HCT116 (cell line): ENCODE data around the gene VAV2. TPM values are rescaled to one million over a fixed set of nuclear protein-coding genes. Genes with fewer than 3 reads are reported as not detected.

Experiments used
- ATAC-seq: fragments of 200-7000 bp; cut with Tn5 transposase; 2 replicates; pipeline ENCODE4 v1.9.1; 2020; ENCODE audit warnings: mild to moderate bottlenecking, moderate library complexity
- BruUV-seq: library from RNA; stranded (reverse); fragments of 400-500 nt; replicated peaks from 2 replicates; lab custom pipeline; 2021; lab: Mats Ljungman, UMichigan
- CTCF ChIA-PET: fragments of 300-600 bp; sonication (Branson Sonifier 250); formaldehyde crosslinking; loops from one replicate; lab custom pipeline; 2021; ENCODE audit warnings: antibody characterized with exemption; lab: Charles Lee
- POLR2A ChIA-PET: fragments of 300-600, 350-600 bp; sonication (Branson Sonifier 250); formaldehyde crosslinking; loops from one replicate; lab custom pipeline; 2021; ENCODE audit warnings: antibody characterized with exemption; lab: Charles Lee
- RAD21 ChIA-PET, 2 experiments: fragments of 300-600 bp; sonication (Branson Sonifier 250); formaldehyde crosslinking; loops; one replicate each; lab custom pipeline; 2023; ENCODE audit warnings: low total read pairs in 2 of 2; ENCODE audit not compliant: uncharacterized antibody in 2 of 2, unreplicated experiment in 2 of 2, low non-redundant PET in 1 of 2; lab: Charles Lee
- DNase-seq: peaks from one replicate; pipeline ENCODE4 v3.0.0-alpha.2; 2010; ENCODE audit warnings: low read depth, low spot score
- H2AFZ ChIP-seq: fragments of 200-600 bp; shearing (Covaris generic), sonication (generic); 2 replicates; pipeline ENCODE4 v1.6.1; 2017; ENCODE audit warnings: low read depth, mixed run types, mixed read lengths, antibody characterized with exemption, low read length; ENCODE audit not compliant: poor library complexity, severe bottlenecking
- H3K27ac ChIP-seq: 2 replicates; pipeline ENCODE4 v1.5.1; 2012; ENCODE audit warnings: low read depth, low read length
- H3K27me3 ChIP-seq: fragments of 200-600 bp; sonication (generic); 2 replicates; pipeline ENCODE4 v1.6.1; 2016; ENCODE audit warnings: mixed run types, low read length, mixed read lengths; ENCODE audit not compliant: insufficient read depth
- H3K36me3 ChIP-seq, 2 experiments: fragments of 200-500 bp in 1 of 2; fragments of 200-600 bp in 1 of 2; sonication (Bioruptor generic) in 1 of 2; sonication (generic) in 1 of 2; 2 replicates each; pipeline versions ENCODE4 v1.5.1 to v1.6.1; 2014 to 2016; ENCODE audit warnings: low read length in 2 of 2, inconsistent platforms in 1 of 2, mixed read lengths in 1 of 2, mixed run types in 1 of 2; ENCODE audit not compliant: insufficient read depth in 2 of 2, control insufficient read depth in 1 of 2
- H3K4me1 ChIP-seq, 2 experiments: fragments of 200-600 bp in 1 of 2; sonication (generic) in 1 of 2; 2 replicates each; pipeline versions ENCODE4 v1.5.1 to v1.6.1; 2012 to 2017; ENCODE audit warnings: low read length in 2 of 2, inconsistent platforms in 1 of 2, mild to moderate bottlenecking in 1 of 2, mixed read lengths in 1 of 2, mixed run types in 1 of 2, moderate library complexity in 1 of 2; ENCODE audit not compliant: insufficient read depth in 2 of 2, control insufficient read depth in 1 of 2
- H3K4me2 ChIP-seq: fragments of 200-600 bp; sonication (generic); 2 replicates; pipeline ENCODE4 v1.6.1; 2017; ENCODE audit warnings: mixed run types, low read length, mixed read lengths
- H3K4me3 ChIP-seq, 2 experiments: fragments of 200-600 bp in 1 of 2; sonication (generic) in 1 of 2; replicated peaks in 1 of 2; 2 replicates each; pipeline ENCODE4 v1.5.1; 2011 to 2016; ENCODE audit warnings: low read length in 2 of 2, control low read depth in 1 of 2, low read depth in 1 of 2, mild to moderate bottlenecking in 1 of 2, mixed read lengths in 1 of 2, mixed run types in 1 of 2
- H3K79me2 ChIP-seq: fragments of 200-600 bp; sonication (generic); 2 replicates; pipeline ENCODE4 v1.6.1; 2017; ENCODE audit warnings: mild to moderate bottlenecking, mixed run types, low read length, moderate library complexity, mixed read lengths; ENCODE audit not compliant: insufficient read depth
- H3K9ac ChIP-seq: fragments of 200-600 bp; sonication (generic); 2 replicates; pipeline ENCODE4 v1.6.1; 2016; ENCODE audit warnings: low read length, mixed read lengths
- H3K9me2 ChIP-seq: fragments of 200-600 bp; sonication (generic), shearing (Covaris generic); 2 replicates; pipeline ENCODE4 v1.6.1; 2017; ENCODE audit warnings: mixed run types, mild to moderate bottlenecking, moderate library complexity; ENCODE audit not compliant: insufficient read depth
- H3K9me3 ChIP-seq, 2 experiments: fragments of 200-500 bp in 1 of 2; fragments of 200-600 bp in 1 of 2; sonication (Bioruptor generic) in 1 of 2; sonication (generic) in 1 of 2; 2 replicates each; pipeline ENCODE4 v1.6.1; 2014 to 2017; ENCODE audit warnings: low read length in 2 of 2, mixed read lengths in 2 of 2, inconsistent platforms in 1 of 2, low read depth in 1 of 2, mild to moderate bottlenecking in 1 of 2, mixed run types in 1 of 2, moderate library complexity in 1 of 2; ENCODE audit not compliant: control insufficient read depth in 1 of 2, insufficient read depth in 1 of 2
- H4K20me1 ChIP-seq: fragments of 200-600 bp; sonication (generic), shearing (Covaris generic); 2 replicates; pipeline ENCODE4 v1.6.1; 2017; ENCODE audit warnings: mixed run types, mild to moderate bottlenecking, moderate library complexity; ENCODE audit not compliant: insufficient read depth
- CBX3 ChIP-seq: IDR thresholded peaks from 2 replicates; pipeline ENCODE4 v1.6.1; 2012; ENCODE audit warnings: low read depth
- CEBPB ChIP-seq: IDR thresholded peaks from 2 replicates; pipeline ENCODE4 v1.6.1; 2012; ENCODE audit warnings: low read depth
- EZH2 ChIP-seq: fragments of 200-600 bp; sonication (generic); IDR thresholded peaks from 2 replicates; pipeline ENCODE4 v1.6.1; 2017; ENCODE audit warnings: antibody characterized with exemption, mixed run types
- FOSL1 ChIP-seq: IDR thresholded peaks from 2 replicates; pipeline ENCODE4 v1.6.1; 2012; ENCODE audit warnings: low read depth
- JUND ChIP-seq: IDR thresholded peaks from 2 replicates; pipeline ENCODE4 v1.6.1; 2012
- POLR2A ChIP-seq: IDR thresholded peaks from 2 replicates; pipeline ENCODE4 v1.7.0; 2011; ENCODE audit warnings: borderline replicate concordance; ENCODE audit not compliant: insufficient read depth, insufficient read length; ENCODE audit errors: extremely low read depth
- RAD21 ChIP-seq: IDR thresholded peaks from 2 replicates; pipeline ENCODE4 v1.6.1; 2012; ENCODE audit warnings: low read depth, mild to moderate bottlenecking
- SP1 ChIP-seq: IDR thresholded peaks from 2 replicates; pipeline ENCODE4 v1.6.1; 2012; ENCODE audit warnings: low read depth
- SRF ChIP-seq: IDR thresholded peaks from 2 replicates; pipeline ENCODE4 v1.6.1; 2012; ENCODE audit warnings: low read depth
- TCF7L2 ChIP-seq: IDR thresholded peaks from 2 replicates; pipeline ENCODE4 v1.7.0; 2011; ENCODE audit warnings: borderline replicate concordance, inconsistent platforms; ENCODE audit not compliant: insufficient read depth, insufficient read length; ENCODE audit errors: extremely low read depth
- ZFX ChIP-seq: fragments of 450-650 bp; IDR thresholded peaks from 2 replicates; pipeline ENCODE4 v1.6.1; 2017
- ZNF274 ChIP-seq: fragments of 200-500 bp; sonication (Bioruptor generic); IDR thresholded peaks from 2 replicates; pipeline ENCODE4 v1.6.1; 2014; ENCODE audit warnings: mild to moderate bottlenecking, low read depth, low read length, inconsistent platforms
- intact Hi-C: fragments of 100-400 bp; cut with micrococcal nuclease; formaldehyde crosslinking; loops from 2 replicates; pipeline ENCODE4 v1.10.0; 2022
- total RNA-seq: library from RNA; stranded (reverse); gene quantifications from one replicate; pipeline ENCODE4 v1.2.1, GENCODE V29; 2021; ENCODE audit not compliant: unreplicated experiment
- TF ChIP-seq, protein P1 (sequence below): IDR thresholded peaks from 2 replicates; pipeline ENCODE4 v1.6.1; 2012
- TF ChIP-seq, protein P2 (sequence below): IDR thresholded peaks from 2 replicates; pipeline ENCODE4 v1.6.1; 2012; ENCODE audit warnings: low read depth
- TF ChIP-seq, protein P3 (sequence below): IDR thresholded peaks from 2 replicates; pipeline ENCODE4 v1.6.1; 2012

VAV2 gene
- total RNA-seq, 1 experiment from 2014 or later, result 33.2 TPM

DNA sequence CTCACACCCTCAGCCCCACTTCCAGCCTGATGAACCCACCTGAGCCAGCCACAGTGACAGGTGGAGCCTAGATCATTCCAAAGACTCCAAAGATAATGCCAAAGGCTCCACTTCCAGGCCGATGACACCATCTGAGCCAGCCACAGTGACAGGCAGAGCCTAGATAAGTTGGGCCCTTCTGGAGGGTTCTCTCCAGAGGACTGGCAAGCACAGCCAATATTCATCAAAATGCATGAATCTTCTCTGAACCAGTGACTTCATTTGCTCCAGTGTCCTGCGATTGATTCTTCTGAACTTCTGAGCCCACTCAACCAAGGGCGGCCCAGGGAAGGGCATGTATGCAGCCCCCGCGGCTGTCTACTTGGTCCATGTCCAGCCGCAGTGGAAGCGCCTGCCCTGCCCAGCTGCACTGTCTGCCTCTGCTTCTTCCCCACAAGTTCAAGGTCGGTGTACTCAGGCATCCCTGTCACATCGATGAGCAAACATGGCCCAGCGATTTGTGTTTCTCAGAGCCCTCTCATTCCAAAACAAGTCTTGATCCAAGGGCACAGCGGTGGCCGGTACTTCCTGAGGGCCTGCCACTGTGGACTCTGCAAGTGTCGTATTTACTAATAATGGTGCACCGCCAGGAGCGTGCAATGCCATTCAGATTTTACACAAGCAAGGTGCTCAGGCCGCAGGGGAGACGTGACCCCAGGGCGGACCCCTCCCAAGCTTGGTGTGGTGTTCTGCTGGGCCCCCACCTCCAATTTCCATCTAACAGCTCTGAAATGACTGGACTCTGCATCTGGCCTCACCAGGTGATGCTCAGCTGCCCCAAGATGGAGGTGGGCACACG lies 107.0 kb downstream of the VAV2 start:
- intact Hi-C loops, result no loop called here
- no TSS peak for BruUV-seq
- Histone ChIP-seq H3K79me2 (peaks cover 22% of the 10 kb centered on the region; the same call in 1 of the 2 replicates), H3K4me1 (peaks cover 21 to 40% of the 10 kb centered on the region in 2 experiments; a peak in 3 of 4 replicates), H3K36me3 (no peaks in the 10 kb centered on the region), H3K9me2 (no peaks in the 10 kb centered on the region), H4K20me1 (no peaks in the 10 kb centered on the region), H3K4me3 (no peak overlapping the region), H3K4me2 (no peak overlapping the region), H3K9ac (no peak overlapping the region), H3K9me3 (no peaks in the 10 kb centered on the region), H3K27ac (no peak overlapping the region), H3K27me3 (no peaks in the 10 kb centered on the region), H2AFZ (no peak overlapping the region)
- ATAC-seq (no peak), DNase-seq (no peak)
- POLR2A ChIA-PET, result no interaction called here
- TF ChIP-seq ZNF274, result no peak
- TF ChIP-seq CBX3, result no peak
- no peak for TF ChIP-seq CEBPB
- TF ChIP-seq ZFX, result no peak
- TF ChIP-seq POLR2A, result no peak
- TF ChIP-seq TCF7L2, result no peak
- CTCF ChIA-PET, result no interaction called here
- RAD21 ChIA-PET, result no interaction called here

DNA sequence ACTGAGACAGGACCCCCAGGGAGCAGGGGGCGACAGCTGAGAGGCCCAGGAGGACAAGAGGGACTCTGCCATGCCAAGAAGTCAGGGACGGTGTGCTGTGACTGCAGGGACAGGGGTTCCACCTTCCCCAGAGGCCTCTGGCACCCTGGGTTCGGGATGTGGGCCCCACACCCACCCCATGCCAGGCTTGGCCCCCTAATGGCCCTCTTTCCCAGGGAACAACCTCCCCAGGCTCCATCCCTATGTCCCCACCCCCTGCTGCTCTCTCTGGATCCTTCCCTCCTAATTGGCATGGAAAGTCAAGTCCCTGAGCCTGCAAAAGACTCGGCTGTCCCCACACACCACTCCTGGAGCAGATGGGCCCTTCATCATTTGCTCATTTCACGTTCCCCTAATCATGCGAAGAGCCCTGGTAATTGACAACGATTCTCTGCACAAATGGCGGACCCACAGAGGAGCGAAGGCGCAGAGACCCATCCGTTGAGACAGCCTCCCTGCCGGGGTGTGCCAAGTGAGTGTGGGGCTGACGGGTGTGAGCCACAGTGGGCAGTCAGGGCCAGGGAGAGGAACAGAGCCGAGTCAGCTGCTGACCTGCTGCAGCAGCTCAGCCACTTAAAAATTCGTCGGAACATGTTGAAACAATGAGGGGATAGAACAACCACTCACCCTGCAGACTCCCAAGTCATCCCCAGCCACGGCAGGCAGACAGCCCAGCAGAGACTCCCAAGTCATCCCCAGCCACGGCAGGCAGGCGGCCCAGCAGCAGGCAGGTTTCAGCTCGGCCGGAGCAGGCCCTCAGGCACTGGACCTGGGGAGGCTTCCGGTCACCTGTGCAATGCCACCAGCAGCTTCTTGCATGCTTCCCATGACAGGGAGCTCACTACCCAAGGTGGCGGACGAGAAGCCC lies 109.0 kb downstream of the VAV2 start:
- H3K4me1 ChIP-seq, result peaks cover 18 to 21% of the 10 kb centered on the region in 2 experiments; a peak in 3 of 4 replicates
- no peaks in the 10 kb centered on the region for H3K27me3 ChIP-seq
- H3K9ac ChIP-seq, result no peak overlapping the region
- no peaks in the 10 kb centered on the region for H3K9me2 ChIP-seq
- no peak overlapping the region for H3K4me3 ChIP-seq
- H3K9me3 ChIP-seq, result no peaks in the 10 kb centered on the region
- no peak overlapping the region for H3K27ac ChIP-seq
- H3K36me3 ChIP-seq, result no peaks in the 10 kb centered on the region
- ATAC-seq (no peak), DNase-seq (no peak)
- ChIA-PET CTCF (no interaction called here), RAD21 (no interaction called here), POLR2A (no interaction called here)
- H3K79me2 ChIP-seq, result peaks cover 18% of the 10 kb centered on the region; the same call in 1 of the 2 replicates
- BruUV-seq, result no TSS peak
- no peaks in the 10 kb centered on the region for H4K20me1 ChIP-seq
- H3K4me2 ChIP-seq, result no peak overlapping the region
- H2AFZ ChIP-seq, result no peak overlapping the region
- intact Hi-C loops, result no loop called here
- TF ChIP-seq EZH2 (no peak), JUND (no peak), SP1 (no peak), FOSL1 (no peak), ZNF274 (no peak), POLR2A (no peak), SRF (no peak), RAD21 (no peak)
- TF ChIP-seq, protein P1, sequence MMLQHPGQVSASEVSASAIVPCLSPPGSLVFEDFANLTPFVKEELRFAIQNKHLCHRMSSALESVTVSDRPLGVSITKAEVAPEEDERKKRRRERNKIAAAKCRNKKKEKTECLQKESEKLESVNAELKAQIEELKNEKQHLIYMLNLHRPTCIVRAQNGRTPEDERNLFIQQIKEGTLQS, result no peak
- TF ChIP-seq, protein P2, sequence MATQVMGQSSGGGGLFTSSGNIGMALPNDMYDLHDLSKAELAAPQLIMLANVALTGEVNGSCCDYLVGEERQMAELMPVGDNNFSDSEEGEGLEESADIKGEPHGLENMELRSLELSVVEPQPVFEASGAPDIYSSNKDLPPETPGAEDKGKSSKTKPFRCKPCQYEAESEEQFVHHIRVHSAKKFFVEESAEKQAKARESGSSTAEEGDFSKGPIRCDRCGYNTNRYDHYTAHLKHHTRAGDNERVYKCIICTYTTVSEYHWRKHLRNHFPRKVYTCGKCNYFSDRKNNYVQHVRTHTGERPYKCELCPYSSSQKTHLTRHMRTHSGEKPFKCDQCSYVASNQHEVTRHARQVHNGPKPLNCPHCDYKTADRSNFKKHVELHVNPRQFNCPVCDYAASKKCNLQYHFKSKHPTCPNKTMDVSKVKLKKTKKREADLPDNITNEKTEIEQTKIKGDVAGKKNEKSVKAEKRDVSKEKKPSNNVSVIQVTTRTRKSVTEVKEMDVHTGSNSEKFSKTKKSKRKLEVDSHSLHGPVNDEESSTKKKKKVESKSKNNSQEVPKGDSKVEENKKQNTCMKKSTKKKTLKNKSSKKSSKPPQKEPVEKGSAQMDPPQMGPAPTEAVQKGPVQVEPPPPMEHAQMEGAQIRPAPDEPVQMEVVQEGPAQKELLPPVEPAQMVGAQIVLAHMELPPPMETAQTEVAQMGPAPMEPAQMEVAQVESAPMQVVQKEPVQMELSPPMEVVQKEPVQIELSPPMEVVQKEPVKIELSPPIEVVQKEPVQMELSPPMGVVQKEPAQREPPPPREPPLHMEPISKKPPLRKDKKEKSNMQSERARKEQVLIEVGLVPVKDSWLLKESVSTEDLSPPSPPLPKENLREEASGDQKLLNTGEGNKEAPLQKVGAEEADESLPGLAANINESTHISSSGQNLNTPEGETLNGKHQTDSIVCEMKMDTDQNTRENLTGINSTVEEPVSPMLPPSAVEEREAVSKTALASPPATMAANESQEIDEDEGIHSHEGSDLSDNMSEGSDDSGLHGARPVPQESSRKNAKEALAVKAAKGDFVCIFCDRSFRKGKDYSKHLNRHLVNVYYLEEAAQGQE, result no peak
- TF ChIP-seq, protein P3, sequence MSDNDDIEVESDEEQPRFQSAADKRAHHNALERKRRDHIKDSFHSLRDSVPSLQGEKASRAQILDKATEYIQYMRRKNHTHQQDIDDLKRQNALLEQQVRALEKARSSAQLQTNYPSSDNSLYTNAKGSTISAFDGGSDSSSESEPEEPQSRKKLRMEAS, result no peak
